Hematopoietic multipotent progenitor cell treated with erythropoietin and hydrocortisone succinate and interleukin-3 and kit ligand, for 8 days (in vitro differentiated cells): Measurements from ENCODE around the gene KDR.

Experiments used
- DNase-seq: peaks from one replicate; pipeline ENCODE4 v3.0.0-alpha.2; 2015

Gene KDR

DNA sequence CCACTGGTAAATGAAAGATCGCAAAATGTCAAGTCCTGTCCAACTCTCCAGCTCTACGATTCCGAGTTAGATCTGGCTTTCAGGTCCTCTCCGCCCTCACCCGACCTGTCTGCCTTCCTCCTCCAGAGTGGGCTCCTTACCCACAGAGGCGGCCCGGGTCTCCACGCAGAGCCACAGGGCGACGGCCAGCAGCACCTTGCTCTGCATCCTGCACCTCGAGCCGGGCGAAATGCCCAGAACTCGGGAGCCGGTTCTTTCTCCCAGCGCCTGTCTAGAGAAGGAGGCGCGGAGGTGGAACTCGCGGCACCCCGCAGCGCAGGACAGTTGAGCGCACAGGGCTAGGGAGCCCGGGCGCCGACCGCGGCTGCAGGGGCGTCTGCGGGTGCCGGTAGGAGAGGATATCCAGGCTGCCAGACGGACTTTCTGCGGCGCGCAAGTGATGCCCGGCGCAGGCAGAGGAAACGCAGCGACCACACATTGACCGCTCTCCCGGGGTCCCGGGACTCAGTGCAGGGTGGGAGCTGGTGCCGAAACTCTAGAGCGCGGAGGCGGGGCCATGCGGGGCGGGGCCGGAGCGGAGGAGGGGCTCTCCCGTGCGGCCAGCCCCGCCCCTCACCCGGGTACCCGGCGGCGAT is at the start of gene KDR:
Gene KDR, minus strand, starts transcription at position 509 of the 635 bp plus-strand sequence. Its CDS starts 302 bp downstream, at position 207.
- DNase-seq: no peak

DNA sequence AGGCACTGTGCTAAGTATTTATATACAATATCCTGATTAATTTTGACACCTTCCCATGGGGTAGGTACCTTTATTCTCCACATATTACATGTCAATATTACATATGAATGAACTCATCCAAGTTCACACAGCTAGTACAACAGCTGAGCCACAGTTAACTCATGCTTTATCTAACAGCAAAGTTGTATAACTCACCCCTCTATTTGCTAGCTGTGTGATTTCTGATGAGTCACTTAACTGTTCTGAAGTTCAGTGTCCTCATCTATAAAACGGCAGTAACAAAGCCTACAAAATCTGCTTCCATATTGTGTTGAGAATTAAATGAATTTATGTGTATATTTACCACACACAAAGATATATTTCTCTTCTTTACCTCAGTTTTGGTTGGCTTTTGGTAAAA is 48.2 kb upstream of the KDR start:
- no peak for DNase-seq

DNA sequence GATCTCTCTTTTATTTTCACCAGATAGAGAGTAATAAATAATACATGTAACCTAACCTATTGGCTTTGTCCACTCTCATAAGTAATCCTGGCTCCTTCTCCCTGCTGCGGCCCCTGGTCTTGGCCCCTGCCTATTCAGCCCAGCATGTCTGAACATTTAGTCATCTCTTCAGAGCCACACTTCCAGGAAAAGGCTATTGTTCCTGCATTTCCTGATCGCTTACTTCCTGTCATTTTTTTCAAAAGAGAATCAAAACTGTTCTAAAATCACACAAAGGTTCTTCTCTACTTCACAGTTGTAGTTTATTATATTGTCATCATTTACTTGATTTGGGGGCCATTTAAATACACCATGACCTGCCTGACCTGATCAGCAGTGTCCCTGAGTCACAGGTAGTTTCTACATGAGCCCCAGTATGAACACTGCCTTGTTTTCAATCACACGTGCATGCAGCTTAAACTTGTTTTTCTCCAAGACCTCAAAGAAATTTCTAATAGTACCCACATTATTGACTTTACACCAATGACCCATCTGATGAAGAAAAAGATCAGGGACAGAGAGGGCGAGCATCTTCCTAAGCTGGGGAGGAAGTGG is 47.4 kb upstream of the KDR start:
- no peak for DNase-seq

DNA sequence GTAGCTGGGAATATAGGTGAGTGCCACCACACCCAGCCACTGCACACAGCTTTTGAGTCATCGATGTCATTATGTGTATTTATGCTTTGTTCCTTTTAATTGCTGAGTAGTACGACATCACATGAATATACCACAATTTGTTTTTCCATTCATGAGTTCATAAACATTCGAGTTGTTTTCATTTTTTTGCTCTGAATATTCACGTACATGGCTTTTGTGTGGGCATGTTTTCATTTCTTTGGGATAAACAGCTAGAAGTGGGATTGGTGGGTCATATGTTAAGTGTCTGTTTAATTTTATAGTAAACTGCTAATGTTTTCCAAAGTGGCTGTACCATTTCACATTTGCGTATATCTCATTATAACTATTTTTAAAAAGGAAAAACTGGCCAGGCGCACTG is 45.1 kb upstream of the KDR start:
- no peak for DNase-seq

GRCh38 chr4:55169352-55169961 is 44.1 kb upstream of the KDR start:
- no peak for DNase-seq

GRCh38 chr4:55162396-55162795 is 37.0 kb upstream of the KDR start:
- DNase-seq: no peak

GRCh38 chr4:55161739-55162138 is 36.3 kb upstream of the KDR start:
- DNase-seq: no peak

DNA sequence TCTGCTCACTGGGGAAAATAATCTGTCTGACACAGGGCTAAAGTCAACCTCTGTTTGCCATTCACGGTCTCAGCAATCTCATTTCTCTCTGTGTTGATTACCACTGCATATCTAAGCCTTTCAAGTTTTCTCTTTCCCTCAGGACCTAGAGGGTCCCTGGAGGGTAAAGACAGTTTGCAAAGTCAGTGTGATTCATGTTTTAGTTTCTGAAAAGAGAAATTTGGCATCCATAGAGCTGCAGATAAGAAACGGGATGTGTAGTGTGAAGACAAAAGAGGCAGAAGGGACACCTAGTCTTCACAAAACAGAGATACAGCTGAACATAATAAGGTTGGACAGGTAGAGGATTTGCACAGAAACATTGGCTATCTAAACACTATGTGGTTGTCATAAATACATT is 34.5 kb upstream of the KDR start:
- no peak for DNase-seq

GRCh38 chr4:55158957-55159356 is 33.6 kb upstream of the KDR start:
- DNase-seq: no peak

GRCh38 chr4:55157559-55158277 is 32.3 kb upstream of the KDR start:
- no peak for DNase-seq

- DNase-seq: no peak
Measured at GRCh38 chr4:55154933-55155332, 29.5 kb upstream of the KDR start.

DNA sequence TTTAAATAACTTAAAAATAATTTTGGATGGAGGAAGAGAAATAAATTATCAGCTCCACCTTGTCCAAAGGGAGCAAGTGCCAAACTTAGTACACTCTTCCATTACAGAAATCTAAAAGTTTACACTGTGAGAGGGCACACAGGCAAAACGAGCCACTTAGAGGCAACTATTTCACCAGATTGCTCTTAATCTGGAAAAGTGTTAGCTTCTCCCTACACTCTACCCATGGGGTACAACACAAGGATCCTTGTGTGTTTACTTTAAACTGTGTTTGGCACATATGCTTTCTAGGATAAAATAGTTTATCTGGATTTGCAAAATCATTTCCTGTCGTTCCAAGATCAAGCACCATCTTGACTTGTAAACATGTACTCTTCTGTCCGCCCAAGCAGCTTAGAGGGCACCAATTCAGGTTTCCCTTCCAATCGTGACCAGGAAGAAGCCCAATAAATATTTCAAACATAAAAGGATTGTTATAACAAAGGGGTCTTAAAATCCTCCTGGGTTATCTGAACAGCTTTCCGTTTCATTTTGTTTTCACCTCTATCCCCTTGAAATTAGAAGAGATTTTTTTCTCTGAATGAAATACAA is 29.0 kb upstream of the KDR start:
- DNase-seq: no peak

- no peak for DNase-seq
Measured at GRCh38 chr4:55143858-55144257, 18.5 kb upstream of the KDR start.

DNA sequence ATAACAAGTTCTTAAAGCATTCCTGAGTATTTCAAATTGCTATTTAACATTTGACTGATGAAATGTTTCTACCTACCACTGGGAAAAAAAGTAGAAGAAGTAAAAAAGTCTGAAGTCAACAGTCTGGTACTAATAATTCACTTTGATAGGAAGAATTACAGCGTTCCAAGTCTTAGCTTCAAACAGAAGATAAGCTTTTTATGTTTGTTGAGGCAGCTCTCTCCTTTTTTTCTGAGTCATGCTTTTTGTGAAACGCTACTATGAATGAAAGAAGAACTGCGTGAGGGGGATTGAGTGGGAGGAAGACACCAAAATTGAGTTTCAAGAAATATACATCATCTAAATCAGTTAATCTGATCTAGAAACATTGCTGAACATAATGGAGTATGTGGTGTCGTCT is 13.0 kb upstream of the KDR start:
- DNase-seq: no peak

DNA sequence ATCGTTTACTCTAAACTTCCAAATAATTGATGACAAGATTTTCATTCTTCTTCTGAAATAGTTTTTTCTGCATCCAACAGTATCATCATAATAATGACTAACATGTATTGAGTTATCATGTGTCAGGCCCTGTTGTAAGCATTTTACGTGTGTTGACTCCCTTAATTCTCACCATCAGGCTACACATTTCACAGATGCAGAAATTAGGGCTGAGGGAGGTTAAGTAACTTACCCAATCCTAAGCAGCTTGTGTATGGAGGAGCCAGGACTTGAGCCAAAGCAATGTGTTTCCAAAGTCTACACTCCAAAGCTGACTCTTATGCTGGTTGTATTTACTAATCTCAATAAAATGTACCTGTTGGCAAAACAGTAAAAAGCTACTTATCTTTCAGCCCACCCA is 11.2 kb upstream of the KDR start:
- no peak for DNase-seq

DNA sequence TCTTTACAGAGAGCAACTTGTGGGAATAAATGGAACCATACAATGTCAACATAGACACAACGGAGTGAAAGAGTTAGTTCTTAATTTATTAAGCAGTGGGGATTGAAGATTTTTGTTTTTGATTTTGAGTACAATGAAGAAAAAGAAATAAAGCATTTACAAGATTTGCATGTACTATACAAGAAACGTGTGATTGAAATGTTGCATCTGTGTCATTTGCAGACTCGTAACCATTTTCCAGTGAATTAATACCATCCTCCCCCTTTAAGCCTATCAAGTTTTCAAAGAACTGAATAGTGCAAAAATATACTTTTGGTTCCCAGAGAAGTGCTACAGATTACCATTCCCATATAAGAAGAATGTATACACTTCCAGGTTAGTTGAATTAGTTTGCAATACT is 8.6 kb upstream of the KDR start:
- DNase-seq: no peak

- no peak for DNase-seq
Measured at GRCh38 chr4:55132775-55133174, 7.4 kb upstream of the KDR start.

- no peak for DNase-seq
Measured at GRCh38 chr4:55127521-55127920, 2.1 kb upstream of the KDR start.

GRCh38 chr4:55127053-55127452 is 1.7 kb upstream of the KDR start:
- no peak for DNase-seq

- DNase-seq: no peak
Measured at GRCh38 chr4:55125763-55126541, 557 bp upstream of the KDR start.

- no peak for DNase-seq
Measured at GRCh38 chr4:55124322-55125076, 896 bp downstream of the KDR start.

GRCh38 chr4:55123791-55124190 is 1.6 kb downstream of the KDR start:
- no peak for DNase-seq
